GM21381 (cell line): ENCODE results near the gene SIGLEC5.
"Not testable (repeated sequence)": the region's sequence is repeated elsewhere in the genome, so short reads cannot be mapped to it uniquely, and the experiment has no call there.

Source experiments
- ATAC-seq: cut with Tn5 transposase; IDR thresholded peaks from one replicate; pipeline ENCODE4 v1.9.1; 2021; ENCODE audit warnings: mild to moderate bottlenecking, moderate library complexity; ENCODE audit not compliant: unreplicated experiment

SIGLEC5 gene

GRCh38 chr19:51630315-51630714 lies at the start of gene SIGLEC5:
TSS of gene SIGLEC5 (minus strand) at chr19:51630401. CDS start at chr19:51630335, 66 bp downstream.
- ATAC-seq = not testable (repeated sequence)

- ATAC-seq = no peak
Measured at GRCh38 chr19:51676566-51677083, 46.4 kb upstream of the SIGLEC5 start.

DNA sequence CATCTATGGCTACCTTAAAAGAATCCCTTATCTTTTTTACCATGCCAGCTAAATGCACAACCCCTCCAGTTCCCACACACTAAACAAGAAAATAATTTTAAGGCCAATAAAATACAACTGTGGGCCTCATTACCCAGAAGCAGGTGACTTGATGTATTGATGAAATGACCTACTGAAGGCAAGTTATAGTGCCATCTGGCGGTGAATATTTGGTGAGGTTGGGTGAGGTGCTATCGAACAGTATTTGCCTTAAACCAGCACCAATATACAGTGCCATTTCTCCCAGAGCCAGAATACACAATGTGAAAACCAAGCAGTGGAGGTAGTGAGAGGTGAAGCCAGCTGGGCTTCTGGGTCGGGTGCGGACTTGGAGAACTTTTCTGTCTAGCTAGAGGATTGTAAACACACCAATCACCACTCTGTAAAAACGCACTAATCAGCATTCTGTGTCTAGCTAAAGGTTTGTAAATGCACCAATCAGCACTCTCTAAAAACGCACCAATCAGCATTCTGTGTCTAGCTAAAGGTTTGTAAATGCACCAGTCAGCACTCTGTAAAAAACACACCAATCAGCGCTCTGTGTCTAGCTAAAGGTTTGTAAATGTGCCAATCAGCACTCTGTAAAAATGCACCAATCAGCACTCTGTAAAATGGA lies 45.8 kb upstream of the SIGLEC5 start:
- not testable (repeated sequence) for ATAC-seq

- ATAC-seq = no peak
Measured at GRCh38 chr19:51668216-51668615, 38.0 kb upstream of the SIGLEC5 start.

DNA sequence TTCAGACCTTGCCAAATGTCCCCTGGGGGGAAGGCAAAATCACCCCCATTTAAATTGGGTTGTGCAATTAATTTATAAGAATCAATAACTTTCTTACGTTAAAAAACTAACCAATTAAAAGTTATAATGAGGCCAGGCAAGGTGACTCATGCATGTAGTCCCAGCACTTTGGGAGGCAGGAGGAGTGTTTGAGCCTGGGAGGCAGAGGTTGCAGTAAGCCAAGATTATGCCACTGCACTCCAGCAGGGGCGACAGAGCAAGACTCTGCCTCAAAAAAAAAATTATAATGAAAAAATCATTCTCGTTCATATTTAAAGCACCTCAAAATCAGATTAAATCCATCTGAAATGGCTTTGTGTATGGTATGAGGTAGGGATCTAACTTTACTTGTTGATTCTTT lies 34.8 kb upstream of the SIGLEC5 start:
- ATAC-seq = no peak

- no peak for ATAC-seq
Measured at GRCh38 chr19:51664131-51664530, 33.9 kb upstream of the SIGLEC5 start.

DNA sequence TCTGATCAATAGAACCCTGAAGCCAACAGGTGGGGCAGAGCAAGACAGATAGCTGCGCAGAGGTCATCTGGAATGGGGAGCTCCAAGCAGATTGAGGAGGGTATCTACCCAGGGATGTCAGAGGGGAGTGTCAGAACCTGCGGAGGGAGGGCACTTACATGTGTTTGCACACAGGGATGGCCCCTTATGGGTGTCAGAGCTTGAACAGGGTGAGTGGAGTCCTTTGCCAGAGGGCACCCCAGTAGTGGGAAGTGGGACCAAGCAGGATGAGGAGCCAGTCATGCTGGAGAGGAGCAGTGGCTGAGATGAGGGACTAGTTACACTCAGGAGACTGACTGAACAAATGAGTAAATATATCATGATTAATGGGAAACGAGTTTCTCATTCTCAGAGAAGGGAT lies 33.4 kb upstream of the SIGLEC5 start:
- no peak for ATAC-seq

DNA sequence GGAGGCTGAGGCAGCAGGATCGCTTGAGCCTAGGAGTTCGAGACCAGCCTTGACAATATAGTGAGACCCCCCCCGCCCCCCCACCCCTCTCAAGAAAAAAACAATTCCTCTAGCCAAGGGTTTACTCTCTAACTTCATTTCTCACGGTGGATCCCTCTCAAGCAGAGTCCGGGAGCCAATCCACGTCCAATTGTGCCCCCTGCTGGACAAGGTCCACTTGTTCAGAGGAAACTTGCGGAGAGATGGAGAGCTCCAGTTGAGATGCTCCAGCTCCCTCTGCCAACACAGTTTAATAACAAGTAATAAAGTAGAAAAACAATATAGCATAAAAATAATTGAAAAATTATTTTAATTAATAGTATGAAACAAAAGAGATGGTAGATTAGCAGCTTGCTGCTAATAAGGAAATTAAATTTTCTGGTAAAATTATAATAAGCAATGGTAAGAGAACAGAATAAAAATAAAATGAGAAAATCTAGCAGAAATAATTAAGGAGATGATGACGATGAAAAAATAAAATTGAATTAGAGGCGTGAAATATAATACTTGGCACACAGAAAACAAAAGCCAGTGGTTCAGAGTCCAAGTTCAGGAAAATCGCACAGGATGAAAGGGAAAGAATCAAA lies 30.9 kb upstream of the SIGLEC5 start:
- ATAC-seq = no peak

DNA sequence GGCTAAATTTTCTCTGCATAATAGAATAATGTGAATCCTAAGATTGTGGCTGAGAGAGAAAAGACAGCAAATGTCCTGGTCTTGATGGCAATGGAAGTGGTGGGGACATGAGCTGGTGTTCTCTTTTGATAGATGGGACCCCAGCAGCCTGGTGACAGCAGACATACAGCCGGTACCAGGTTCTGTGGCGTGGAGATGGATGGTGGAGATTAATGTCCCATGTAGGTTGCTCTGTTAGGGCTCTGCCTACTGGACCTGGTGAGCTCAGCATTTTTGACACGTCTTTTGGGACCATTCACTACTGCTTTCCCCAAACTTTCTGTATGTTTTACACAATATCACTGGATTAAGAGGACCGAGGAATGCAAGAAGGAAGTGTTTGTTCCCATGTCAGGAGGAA lies 24.6 kb upstream of the SIGLEC5 start:
- ATAC-seq = no peak

DNA sequence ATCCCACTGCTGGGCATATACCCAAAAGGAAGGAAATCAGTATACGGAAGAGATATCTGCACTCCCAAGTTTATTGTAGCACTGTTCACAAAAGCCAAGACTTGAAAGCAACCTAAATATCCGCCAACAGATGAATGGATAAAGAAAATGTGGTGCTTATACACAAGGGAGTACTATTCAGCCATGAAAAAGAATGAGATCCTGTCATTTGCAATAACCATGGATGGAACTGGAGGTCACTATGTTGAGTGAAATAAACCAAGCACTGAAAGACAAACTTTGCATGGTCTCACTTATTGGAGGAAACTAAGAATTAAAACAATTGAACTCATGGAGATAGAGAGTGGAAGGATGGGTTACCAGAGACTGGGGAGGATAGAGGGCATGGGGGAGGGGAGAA lies 23.0 kb upstream of the SIGLEC5 start:
- ATAC-seq = no peak

GRCh38 chr19:51652266-51652665 lies 22.1 kb upstream of the SIGLEC5 start:
- no peak for ATAC-seq

GRCh38 chr19:51651216-51651846 lies 21.1 kb upstream of the SIGLEC5 start:
- no peak for ATAC-seq

- no peak for ATAC-seq
Measured at GRCh38 chr19:51647318-51647717, 17.1 kb upstream of the SIGLEC5 start.

- ATAC-seq = not testable (repeated sequence)
Measured at GRCh38 chr19:51646730-51647129, 16.5 kb upstream of the SIGLEC5 start, which contains the start of gene SIGLEC14. TSS of gene SIGLEC14 (minus strand) at chr19:51646825. CDS start at chr19:51646759, 66 bp downstream.

DNA sequence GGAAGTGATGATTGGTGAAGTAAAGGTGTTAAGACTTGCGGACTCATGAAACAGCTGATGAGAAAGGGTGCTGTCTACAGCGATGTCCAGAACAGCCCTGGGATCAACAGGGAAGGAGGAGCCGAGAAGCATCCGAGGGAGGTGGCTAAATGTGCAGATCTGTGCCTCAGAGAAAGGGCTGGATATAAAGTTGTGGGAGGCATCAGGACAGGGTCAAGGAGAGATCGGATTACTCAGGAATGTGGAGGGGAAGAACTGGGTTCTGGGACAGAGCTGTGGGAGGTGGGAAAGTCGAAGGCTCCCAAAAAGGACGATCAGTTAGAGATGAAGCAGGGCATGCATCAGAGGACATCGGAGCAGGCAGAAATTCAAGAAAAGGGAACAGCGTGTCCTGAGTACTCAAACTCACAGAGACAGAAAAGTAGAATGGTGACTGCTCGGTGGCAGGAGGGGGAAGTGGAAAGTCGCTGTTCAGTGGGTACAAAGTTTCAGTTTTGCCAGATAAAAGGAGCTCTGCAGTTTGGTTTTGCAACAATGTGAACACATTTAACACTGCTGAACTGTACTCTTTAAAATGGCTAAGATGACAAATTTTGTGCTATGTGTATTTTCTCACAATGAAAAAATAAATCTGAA lies 14.6 kb upstream of the SIGLEC5 start:
- no peak for ATAC-seq

DNA sequence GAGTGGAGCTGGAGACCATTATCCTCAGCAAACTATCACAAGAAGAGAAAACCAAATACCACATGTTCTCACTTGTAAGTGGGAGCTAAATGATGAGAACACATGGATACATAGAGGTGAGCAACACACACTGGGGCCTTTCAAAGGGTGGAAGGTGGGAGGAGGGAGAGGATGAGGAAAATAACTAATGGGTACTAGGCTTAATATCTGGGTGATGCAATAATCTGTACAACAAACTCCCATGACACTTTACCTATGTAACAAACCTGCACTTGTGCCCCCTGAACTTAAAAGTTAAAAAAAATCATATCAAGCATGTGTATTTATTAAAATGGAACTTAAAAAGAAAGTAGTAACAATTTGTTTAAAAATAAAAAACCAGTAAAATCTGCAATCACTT lies 11.4 kb upstream of the SIGLEC5 start:
- no peak for ATAC-seq

DNA sequence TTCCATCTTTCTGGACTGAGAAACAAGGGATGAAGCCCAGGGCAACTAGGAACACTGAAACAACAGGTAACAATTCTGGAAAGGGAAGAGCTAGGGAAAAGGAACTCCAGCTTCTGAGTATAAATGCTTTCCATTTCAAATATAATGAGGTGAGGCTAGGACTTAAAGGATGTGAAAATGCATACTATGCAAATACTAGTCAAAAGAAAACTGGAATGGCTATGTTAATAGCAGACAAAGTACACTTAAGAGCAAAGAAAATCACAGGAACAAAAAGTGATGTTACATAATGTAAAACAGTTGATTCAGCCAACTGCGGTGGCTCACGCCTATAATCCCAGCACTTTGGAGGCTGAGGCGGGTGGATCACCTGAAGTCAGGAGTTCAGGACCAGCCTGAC lies 10.2 kb upstream of the SIGLEC5 start:
- no peak for ATAC-seq

DNA sequence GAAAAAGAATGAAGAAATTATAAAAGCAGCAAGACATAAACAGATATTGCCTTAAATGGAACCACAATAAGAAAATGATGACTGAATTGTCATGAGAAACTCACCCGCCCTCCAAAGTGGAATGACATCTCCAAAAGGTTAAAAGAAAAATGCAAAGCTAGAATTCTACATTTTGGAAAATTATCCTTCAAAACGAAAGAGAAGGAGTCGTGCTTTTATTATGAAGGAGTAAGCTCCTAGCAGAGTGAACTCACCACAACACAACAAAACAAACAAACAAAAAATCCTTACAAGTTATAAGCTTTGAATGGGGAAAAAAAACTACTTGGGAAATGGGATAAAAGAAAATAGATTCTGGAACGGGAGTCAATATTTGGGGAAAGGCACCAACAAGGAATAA lies 9.7 kb upstream of the SIGLEC5 start:
- no peak for ATAC-seq

GRCh38 chr19:51637362-51637978 lies 7.3 kb upstream of the SIGLEC5 start:
- no peak for ATAC-seq

DNA sequence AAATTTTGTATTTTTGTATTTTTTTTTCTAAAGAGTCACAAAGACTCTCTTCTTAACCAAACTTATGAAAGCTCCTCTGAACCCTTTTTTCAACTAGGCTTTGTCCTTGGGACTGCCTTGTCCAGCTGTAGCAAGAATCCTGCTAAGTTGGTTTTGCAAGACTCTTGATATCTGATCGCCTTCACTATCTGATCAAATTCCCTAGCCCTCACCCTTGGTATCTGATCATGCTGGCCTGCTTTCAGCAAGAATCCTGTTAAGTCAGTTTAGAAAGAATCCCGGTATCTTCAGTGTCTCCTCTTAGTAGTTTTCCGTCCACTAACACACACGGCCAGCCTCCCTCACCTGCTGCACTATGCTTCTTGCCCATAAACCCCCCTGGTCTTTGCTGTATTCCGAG lies 1.9 kb upstream of the SIGLEC5 start:
- ATAC-seq = no peak
